ACC112 (cell line): ENCODE results near the gene LLGL2.

Source experiments
- H2AFZ ChIP-seq: fragments of 200-600 bp; sonication (generic); one replicate; pipeline ENCODE4 v1.6.0; 2017; ENCODE audit warnings: antibody characterized with exemption, low read length; ENCODE audit not compliant: unreplicated experiment
- H3K27ac ChIP-seq: fragments of 200-600 bp; sonication (generic); 2 replicates; pipeline ENCODE4 v1.5.1; 2014; ENCODE audit warnings: low read depth, mild to moderate bottlenecking, antibody characterized with exemption, low read length, moderate library complexity
- H3K27me3 ChIP-seq: fragments of 200-600 bp; sonication (generic); 2 replicates; pipeline ENCODE4 v1.6.1; 2014; ENCODE audit warnings: mild to moderate bottlenecking, antibody characterized with exemption, low read length, moderate library complexity, mixed read lengths; ENCODE audit not compliant: insufficient read depth
- H3K36me3 ChIP-seq: fragments of 200-600 bp; sonication (generic); 2 replicates; pipeline ENCODE4 v1.6.1; 2016; ENCODE audit warnings: mild to moderate bottlenecking, antibody characterized with exemption, low read length, moderate library complexity, mixed read lengths; ENCODE audit not compliant: insufficient read depth
- H3K4me1 ChIP-seq: fragments of 200-600 bp; sonication (generic); one replicate; pipeline ENCODE4 v1.6.1; 2016; ENCODE audit warnings: low read length, mixed read lengths; ENCODE audit not compliant: insufficient read depth, unreplicated experiment, control insufficient read depth
- H3K4me3 ChIP-seq: fragments of 200-600 bp; sonication (generic); 2 replicates; pipeline ENCODE4 v1.5.1; 2014; ENCODE audit warnings: mild to moderate bottlenecking, low read depth, low read length
- H3K79me2 ChIP-seq: fragments of 200-600 bp; sonication (generic); one replicate; pipeline ENCODE4 v1.6.0; 2016; ENCODE audit warnings: low read length; ENCODE audit not compliant: control insufficient read depth, unreplicated experiment, insufficient read depth

Gene LLGL2

DNA sequence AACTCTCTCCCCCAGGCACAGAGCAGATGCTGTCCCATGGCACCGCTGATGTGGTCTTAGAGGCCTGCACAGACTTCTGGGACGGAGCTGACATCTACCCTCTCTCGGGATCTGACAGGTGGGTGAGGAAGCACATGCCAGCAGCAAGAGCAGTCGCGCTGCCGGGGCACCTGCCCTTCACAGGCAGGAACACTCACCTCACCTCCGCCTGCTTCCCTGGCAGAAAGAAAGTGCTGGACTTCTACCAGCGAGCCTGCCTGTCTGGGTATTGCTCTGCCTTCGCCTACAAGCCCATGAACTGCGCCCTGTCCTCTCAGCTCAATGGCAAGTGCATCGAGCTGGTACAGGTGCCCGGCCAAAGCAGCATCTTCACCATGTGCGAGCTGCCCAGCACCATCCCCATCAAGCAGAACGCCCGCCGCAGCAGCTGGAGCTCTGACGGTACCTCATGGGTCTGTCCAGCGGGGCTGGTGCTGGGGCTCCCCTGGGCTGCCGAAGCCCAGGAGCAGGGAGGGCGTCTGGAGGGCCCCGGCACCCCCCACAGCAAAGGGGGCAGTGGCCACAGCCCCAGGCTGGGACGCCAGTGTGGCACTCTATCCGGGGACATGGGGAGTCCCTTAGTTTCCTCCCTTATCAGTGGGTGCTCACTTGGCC is 31.9 kb upstream of the LLGL2 start:
- H3K79me2 ChIP-seq: no peaks in the 10 kb centered on the region
- no peaks in the 10 kb centered on the region for H3K27me3 ChIP-seq
- H3K27ac ChIP-seq: no peak overlapping the region
- H3K4me3 ChIP-seq: no peak overlapping the region
- H2AFZ ChIP-seq: no peak overlapping the region
- no peaks in the 10 kb centered on the region for H3K36me3 ChIP-seq
- H3K4me1 ChIP-seq: no peaks in the 10 kb centered on the region

DNA sequence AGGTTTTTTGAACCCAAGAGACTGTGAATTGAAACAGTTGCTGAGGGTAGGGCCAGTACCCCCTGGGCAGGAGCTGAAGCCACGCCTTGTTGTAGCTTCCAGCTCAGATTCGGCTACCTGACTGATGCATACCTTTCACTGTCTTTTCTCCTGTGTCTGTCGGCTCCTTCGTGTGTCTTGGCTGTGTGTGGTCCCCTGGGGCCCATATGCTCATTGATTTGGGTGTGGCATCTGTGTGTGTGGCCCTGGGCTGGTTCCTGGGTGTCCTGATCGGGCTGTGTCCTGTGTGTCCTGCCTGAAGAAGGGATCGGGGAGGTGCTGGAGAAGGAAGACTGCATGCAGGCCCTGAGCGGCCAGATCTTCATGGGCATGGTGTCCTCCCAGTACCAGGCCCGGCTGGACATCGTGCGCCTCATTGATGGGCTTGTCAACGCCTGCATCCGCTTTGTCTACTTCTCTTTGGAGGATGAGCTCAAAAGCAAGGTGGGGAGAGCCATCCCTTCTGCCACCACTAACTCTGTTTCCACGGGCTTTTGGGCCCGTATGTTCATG is 31.1 kb upstream of the LLGL2 start:
- Histone ChIP-seq H3K4me3 (no peak overlapping the region), H3K27me3 (no peaks in the 10 kb centered on the region), H3K27ac (no peak overlapping the region), H3K4me1 (no peaks in the 10 kb centered on the region), H3K79me2 (no peaks in the 10 kb centered on the region), H2AFZ (no peak overlapping the region), H3K36me3 (no peaks in the 10 kb centered on the region)

DNA sequence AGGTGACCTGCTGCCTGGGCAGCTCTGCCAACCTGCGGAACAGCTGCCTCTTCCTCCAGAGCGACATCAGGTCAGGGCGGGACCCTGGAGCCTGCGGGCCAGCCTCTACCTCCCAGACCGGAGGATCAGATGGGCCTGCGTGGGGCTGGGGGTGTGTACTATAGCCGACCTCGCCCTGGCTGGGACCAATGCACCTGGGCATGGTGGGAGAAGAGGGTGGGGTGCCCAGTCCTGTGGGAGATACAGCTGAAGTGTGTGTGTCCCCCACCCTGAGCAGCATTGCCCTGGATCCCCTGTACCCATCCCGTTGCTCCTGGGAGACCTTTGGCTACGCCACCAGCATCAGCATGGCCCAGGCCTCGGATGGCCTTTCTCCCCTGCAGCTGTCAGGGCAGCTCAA is 29.5 kb upstream of the LLGL2 start:
- no peaks in the 10 kb centered on the region for H3K4me1 ChIP-seq
- no peak overlapping the region for H2AFZ ChIP-seq
- no peak overlapping the region for H3K4me3 ChIP-seq
- no peaks in the 10 kb centered on the region for H3K36me3 ChIP-seq
- H3K79me2 ChIP-seq: no peaks in the 10 kb centered on the region
- H3K27me3 ChIP-seq: no peaks in the 10 kb centered on the region
- no peak overlapping the region for H3K27ac ChIP-seq

DNA sequence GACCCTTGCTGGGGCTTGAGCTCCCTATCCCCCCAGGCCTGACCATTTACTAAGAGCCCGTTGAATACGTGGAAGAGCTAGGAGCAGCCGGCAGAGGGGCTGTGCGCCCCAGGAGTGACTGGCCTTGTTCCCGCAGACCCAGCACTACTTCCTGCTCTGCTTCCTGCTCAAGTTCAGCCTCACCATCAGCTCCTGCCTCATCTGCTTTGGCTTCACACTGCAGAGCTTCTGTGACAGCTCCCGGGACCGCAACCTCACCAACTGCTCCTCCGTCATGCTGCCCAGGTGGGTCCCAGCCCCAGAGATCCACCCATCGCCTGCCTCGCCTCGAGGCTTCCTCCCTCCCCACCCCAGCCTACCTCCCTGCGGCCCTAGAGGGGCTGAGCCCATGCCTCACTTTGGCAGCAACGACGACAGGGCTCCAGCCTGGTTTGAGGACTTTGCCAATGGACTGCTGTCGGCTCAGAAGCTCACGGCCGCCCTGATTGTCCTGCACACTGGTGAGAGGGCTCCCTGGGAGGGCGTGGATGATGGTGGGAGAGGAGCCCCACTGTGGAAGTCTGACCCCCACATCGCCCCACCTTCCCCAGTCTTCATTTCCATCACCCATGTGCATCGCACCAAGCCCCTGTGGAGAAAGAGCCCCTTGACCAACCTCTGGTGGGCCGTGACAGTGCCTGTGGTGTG is 27.3 kb upstream of the LLGL2 start:
- no peaks in the 10 kb centered on the region for H3K36me3 ChIP-seq
- H3K27me3 ChIP-seq: no peaks in the 10 kb centered on the region
- no peak overlapping the region for H2AFZ ChIP-seq
- H3K4me3 ChIP-seq: no peak overlapping the region
- H3K4me1 ChIP-seq: no peaks in the 10 kb centered on the region
- no peak overlapping the region for H3K27ac ChIP-seq
- H3K79me2 ChIP-seq: no peaks in the 10 kb centered on the region

DNA sequence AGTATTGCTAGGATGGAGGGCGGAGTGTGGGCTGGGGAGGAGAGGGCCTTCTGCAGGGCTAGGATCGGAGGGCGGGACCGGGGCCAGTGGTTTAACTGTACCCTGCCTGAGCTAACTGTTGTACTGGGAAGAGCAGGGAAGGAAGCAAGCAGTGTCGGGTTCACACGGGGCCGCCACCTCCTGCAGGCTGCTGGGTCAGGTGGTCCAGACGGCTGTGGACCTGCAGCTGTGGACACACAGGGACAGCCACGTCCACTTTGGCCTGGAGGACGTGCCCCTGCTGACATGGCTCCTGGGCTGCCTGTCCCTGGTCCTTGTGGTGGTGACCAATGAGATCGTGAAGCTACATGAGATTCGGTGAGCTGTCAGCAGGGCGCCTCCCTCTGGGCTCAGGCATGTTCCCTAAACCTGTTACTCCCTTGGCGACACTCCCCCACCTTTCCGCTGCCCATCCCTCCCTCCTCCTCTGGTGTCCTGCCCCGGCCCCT is 26.7 kb upstream of the LLGL2 start:
- Histone ChIP-seq H3K36me3 (no peaks in the 10 kb centered on the region), H3K27ac (no peak overlapping the region), H3K4me3 (no peak overlapping the region), H3K79me2 (no peaks in the 10 kb centered on the region), H3K4me1 (no peaks in the 10 kb centered on the region), H3K27me3 (no peaks in the 10 kb centered on the region), H2AFZ (no peak overlapping the region)

DNA sequence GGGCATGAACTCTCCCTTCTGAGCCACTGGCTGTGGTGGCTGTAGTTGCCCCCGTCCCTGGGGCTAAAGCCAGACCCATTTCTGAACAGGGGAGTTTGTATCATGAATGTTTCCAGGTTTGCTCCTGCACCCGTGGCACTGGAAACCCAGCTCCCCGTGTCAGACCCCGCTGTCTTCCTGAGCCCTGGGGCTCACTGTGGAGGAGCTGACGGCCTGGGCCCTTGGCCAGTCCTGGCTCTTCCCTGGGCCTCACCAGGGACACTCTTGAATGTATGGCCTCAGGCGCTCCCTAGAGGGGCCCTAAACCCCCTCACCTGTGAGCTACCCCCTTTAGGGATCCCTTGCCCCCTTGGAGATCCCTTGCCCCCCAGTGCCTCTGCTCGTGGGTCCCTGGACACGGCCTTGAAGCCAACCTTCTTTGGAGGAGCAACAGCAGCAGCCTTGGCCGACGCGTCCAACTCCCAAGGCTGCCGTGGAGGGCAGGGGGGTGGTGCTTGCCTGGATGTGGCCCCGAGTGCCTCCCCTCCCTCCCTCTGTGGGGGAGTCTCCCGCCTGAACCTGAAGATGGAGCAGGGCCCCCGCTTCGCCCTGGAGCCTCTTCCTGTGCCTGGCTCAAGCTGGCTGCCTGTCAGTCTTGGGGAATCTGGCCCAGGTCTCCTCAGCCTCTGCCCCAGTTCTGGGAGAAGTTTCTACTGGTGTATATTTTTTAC is 26.0 kb upstream of the LLGL2 start:
- no peaks in the 10 kb centered on the region for H3K4me1 ChIP-seq
- H3K4me3 ChIP-seq: no peak overlapping the region
- no peaks in the 10 kb centered on the region for H3K27me3 ChIP-seq
- H2AFZ ChIP-seq: no peak overlapping the region
- H3K36me3 ChIP-seq: no peaks in the 10 kb centered on the region
- no peaks in the 10 kb centered on the region for H3K79me2 ChIP-seq
- H3K27ac ChIP-seq: no peak overlapping the region

DNA sequence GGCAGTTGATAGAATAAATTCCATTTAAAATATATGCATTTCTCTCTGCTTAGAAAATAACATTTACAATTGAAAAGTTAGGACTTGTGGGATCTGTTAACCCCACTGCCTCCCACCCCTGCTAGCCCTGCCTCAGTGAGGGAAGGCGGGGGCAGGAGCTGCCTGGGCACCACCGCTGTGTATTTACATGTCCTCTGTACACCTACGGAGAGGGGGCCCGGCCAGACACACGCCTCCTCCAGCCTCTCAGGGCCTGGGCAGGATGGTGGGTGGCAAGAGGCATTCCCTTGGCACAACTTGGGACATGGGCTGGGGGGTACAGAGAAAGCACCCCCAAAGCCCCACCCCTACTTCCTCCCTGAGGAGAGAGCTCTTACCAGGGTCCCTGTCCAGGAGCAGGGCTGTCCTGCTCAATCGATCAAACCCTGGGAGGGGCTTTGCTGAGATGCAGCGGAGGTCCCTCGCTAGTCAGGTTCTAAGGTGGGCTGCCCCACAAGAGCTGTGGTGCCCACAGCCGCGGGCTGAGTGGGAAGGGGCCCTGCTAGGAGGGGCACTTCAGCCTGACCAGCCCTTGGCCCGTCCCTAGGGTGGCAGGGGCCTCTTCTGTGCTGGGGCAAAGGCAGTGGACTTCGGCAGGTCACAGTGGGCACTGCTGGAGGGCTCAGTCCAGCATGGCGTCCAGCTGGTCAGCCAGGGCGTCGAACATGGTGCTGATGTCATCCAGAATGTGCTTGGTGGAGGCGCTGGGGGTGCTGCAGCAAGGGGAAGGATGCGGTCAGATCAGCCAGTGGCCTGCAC is 24.9 kb upstream of the LLGL2 start:
- Histone ChIP-seq H2AFZ (no peak overlapping the region), H3K36me3 (no peaks in the 10 kb centered on the region), H3K27me3 (no peaks in the 10 kb centered on the region), H3K27ac (no peak overlapping the region), H3K4me1 (no peaks in the 10 kb centered on the region), H3K79me2 (no peaks in the 10 kb centered on the region), H3K4me3 (no peak overlapping the region)

DNA sequence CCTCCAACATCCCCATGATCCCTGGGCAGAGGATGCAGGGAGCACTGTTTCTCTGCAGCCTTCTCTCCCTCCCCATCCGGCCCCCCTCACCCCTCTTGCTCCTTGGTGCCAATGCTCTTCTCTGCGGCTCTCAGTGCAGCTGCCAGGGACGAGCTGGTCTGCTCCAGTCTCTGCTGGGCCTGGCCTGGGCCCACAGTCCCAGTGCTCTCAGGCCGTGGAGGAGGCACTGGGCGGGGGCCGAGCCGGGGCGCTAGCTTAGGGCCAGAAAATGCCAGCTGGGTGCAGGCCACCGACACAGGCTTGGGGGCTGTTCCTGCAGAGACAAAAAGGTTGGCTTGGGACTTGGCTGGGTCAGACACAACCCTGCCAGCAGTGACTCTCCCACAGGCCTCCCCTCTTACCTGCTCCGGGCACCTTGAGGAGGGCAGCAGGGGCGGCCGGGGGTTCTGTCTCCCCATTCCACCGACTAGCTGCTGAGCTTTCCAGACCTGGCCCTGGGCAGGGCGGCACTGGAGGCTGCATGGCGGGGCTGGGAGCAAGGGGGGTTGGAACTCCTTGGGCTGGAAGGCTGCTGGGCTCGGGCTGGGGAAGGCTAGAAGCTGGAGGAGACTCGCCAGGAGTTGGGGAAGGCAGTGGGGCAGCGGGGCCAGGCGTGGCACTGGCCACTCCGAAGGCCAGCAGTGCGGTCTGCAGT is 24.0 kb upstream of the LLGL2 start:
- no peaks in the 10 kb centered on the region for H3K4me1 ChIP-seq
- no peaks in the 10 kb centered on the region for H3K36me3 ChIP-seq
- H3K4me3 ChIP-seq: no peak overlapping the region
- H2AFZ ChIP-seq: no peak overlapping the region
- no peaks in the 10 kb centered on the region for H3K27me3 ChIP-seq
- H3K79me2 ChIP-seq: no peaks in the 10 kb centered on the region
- no peak overlapping the region for H3K27ac ChIP-seq

DNA sequence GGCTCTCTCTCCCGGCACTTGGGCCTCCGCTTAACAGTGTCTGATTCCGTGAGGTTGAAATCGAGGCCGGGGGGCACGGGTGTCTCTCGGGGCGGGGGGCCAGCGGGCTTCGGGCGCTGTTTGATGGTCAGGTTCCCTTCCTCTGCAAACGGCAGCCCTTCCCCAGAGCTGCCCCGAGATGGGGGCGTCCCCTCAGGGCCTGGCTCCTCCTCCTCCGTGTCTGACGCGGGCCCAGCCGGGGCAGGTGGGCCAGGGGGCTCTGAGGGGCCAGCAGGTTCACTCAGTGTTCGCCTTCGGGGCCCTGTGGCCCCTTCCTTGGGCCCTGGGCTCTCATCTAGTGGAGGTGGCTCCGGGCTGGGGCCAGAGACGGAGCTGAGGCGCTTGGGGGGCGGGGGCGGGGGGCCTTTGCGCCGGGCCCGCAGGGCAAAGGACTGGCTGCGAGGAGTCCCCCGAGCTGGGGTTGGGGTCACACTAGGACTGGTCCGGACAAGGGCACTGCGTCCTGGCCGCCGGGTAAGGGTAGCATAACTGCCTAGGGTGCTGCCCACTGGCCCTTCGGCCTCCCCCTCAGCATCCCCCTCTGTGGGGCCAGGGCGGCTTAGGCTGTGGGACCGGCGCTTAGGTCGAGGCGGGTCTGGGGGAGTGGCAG is 23.3 kb upstream of the LLGL2 start:
- no peaks in the 10 kb centered on the region for H3K36me3 ChIP-seq
- H3K4me1 ChIP-seq: no peaks in the 10 kb centered on the region
- H3K79me2 ChIP-seq: no peaks in the 10 kb centered on the region
- H2AFZ ChIP-seq: no peak overlapping the region
- no peak overlapping the region for H3K27ac ChIP-seq
- H3K4me3 ChIP-seq: no peak overlapping the region
- H3K27me3 ChIP-seq: no peaks in the 10 kb centered on the region
